GM21381 (cell line): ENCODE data around the gene TNNI3K.

Experiments used
- ATAC-seq: cut with Tn5 transposase; IDR thresholded peaks from one replicate; pipeline ENCODE4 v1.9.1; 2021; ENCODE audit warnings: mild to moderate bottlenecking, moderate library complexity; ENCODE audit not compliant: unreplicated experiment

TNNI3K gene

DNA sequence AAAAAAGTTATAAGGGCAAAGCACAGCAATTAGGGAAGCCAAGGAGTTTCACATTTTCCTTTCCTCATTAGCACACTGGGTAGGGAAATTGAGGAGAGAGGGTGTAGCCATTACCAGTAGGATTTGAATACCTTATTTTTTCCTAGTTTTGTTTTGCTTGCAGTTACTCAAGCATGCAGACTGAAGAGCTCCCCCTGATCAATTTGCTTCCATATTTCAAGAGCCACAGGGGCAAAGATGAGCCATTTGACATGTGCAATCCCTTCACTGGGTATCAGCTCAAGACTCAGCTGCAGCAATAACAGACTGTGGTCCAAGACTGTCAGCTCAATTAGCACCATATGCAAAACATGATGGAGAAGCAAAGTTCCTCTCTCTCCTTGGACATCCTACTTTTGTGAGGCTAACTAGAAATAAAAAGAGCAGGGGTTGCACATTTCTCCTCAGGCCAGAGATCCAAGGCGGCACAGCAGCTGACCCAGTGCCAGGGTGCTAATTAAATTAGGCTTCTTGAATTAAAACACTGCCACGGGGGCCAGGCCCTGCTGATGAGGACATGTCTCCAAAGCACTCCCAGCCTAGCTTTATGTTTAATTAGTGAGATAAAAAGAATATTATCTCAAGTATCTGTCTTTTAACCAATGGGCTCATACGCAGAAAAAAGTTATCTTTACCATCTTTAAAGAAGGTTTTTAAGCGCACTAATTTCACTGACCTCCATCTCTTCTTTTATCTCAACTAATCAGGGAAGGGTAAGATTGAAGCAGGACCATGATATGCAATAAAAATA, 314.0 kb downstream of the TNNI3K start:
- no peak for ATAC-seq

- no peak for ATAC-seq
These were observed 314.7 kb downstream of the TNNI3K start for GRCh38 chr1:74549932-74550331.

GRCh38 chr1:74570797-74571492, 335.8 kb downstream of the TNNI3K start:
- ATAC-seq, result no peak

- no peak for ATAC-seq
These were observed 336.3 kb downstream of the TNNI3K start for GRCh38 chr1:74571493-74571800.

DNA sequence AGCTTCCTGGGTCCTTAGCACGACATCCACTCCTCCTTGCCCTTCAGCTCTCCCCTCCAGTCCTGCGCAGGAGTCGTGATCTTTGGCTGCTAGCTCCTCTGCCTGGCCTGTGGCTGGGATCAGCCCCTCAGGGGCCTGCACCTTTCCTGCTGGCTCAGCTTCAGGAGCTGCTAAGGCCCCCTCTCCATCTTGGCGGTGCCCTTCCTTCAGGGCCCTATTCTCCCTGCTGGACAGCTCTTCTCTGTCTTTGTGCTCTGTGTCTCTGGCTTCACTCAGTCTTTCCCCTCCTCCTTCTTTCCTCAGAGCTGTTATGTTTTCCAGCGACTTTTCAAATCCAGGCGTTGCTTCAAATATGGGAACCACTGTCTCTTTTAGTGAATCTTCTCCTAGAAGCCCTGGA, 336.7 kb downstream of the TNNI3K start:
- ATAC-seq, result no peak

GRCh38 chr1:74578101-74578500, 342.9 kb downstream of the TNNI3K start:
- no peak for ATAC-seq

DNA sequence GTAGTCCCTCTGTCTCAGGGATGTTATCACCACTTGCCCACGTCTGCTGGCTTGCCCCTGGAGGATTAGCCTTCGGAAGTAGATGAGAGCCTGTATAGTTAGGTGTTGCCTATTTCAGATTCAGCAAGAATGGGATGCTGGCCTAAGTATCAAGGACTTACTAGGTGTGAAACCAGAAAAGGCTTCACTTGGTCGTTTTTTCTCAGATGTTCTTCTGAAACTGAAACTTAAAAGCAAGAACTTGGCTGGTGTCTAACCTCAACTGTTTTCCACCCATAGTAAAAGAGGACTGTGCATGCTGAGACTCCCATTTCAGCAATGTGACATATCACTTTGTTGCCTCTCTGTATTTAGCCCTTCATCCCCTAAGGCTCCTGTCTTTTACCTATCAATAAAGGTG, 344.2 kb downstream of the TNNI3K start:
- peak; percentile 99 for ATAC-seq

DNA sequence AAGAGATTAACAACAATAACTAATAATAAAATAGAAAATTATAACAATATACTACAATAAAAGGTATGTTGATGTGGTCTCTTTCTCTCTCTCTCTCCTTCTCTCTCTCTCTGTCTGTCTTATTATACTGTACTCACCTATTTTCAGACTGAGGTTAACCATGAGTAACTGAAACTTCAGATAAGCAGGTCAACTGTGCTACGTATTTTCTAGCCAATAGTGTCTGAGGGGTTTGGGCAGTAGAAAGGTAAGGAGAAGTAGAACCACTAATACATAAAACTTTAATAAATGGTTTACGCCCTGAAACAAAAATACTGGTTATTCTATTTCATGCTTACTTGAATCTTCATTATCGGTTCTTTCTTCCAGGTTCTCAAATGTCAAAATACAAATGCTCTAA, 348.2 kb downstream of the TNNI3K start:
- no peak for ATAC-seq

GRCh38 chr1:74584185-74584584, 349.0 kb downstream of the TNNI3K start:
- no peak for ATAC-seq

GRCh38 chr1:74586253-74586897, 351.2 kb downstream of the TNNI3K start:
- no peak for ATAC-seq

- ATAC-seq, result no peak
These were observed 352.7 kb downstream of the TNNI3K start for GRCh38 chr1:74587888-74588287.

DNA sequence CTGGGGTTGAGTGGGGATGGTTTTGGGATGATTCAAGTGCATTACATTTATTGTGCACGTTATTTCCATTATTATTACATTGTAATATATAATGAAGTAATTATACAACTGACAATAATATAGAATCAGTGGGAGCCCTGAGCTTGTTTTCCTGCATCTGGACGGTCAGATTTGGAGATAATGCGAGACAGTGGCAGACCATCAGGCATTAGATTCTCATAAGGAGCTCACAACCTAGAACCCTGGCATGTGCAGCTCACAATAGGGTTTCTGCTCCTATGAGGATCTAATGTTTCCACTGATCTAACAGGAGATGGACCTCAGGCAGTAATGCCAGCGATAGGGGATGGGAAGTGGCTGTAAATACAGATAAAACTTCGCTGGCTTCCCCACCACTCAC, 355.1 kb downstream of the TNNI3K start:
- no peak for ATAC-seq

GRCh38 chr1:74591949-74592348, 356.8 kb downstream of the TNNI3K start:
- no peak for ATAC-seq

- ATAC-seq, result no peak
These were observed 357.6 kb downstream of the TNNI3K start for GRCh38 chr1:74592580-74593355.
